Mesendoderm (in vitro differentiated cells): ENCODE results near the gene PSMA5.
"Not testable (repeated sequence)": the region's sequence is repeated elsewhere in the genome, so short reads cannot be mapped to it uniquely, and the experiment has no call there.

Source experiments
- DNase-seq: peaks from one replicate; pipeline ENCODE4 v3.0.0; 2013
- H2AK5ac ChIP-seq: 2 replicates; pipeline ENCODE4 v1.6.1; 2013; ENCODE audit warnings: low read length, inconsistent platforms
- H2BK120ac ChIP-seq: 2 replicates; pipeline ENCODE4 v1.6.1; 2013; ENCODE audit warnings: low read depth, mild to moderate bottlenecking, low read length, moderate library complexity, mixed read lengths
- H2BK15ac ChIP-seq: replicated peaks from 2 replicates; pipeline ENCODE4 v1.6.1; 2013; ENCODE audit warnings: low read depth, mild to moderate bottlenecking, moderate library complexity
- H2BK5ac ChIP-seq: 2 replicates; pipeline ENCODE4 v1.6.1; 2013; ENCODE audit warnings: low read length, inconsistent platforms
- H3K18ac ChIP-seq: 2 replicates; pipeline ENCODE4 v1.6.1; 2013; ENCODE audit warnings: mild to moderate bottlenecking, low read length, mixed read lengths
- H3K23ac ChIP-seq: one replicate; pipeline ENCODE4 v1.6.1; 2013; ENCODE audit warnings: low read length
- H3K27ac ChIP-seq: 2 replicates; pipeline ENCODE4 v1.5.1; 2013; ENCODE audit warnings: low read depth, mild to moderate bottlenecking, inconsistent platforms, low read length, moderate library complexity
- H3K27me3 ChIP-seq: 2 replicates; pipeline ENCODE4 v1.6.1; 2013; ENCODE audit warnings: low read length, control low read depth, mild to moderate bottlenecking, inconsistent platforms; ENCODE audit not compliant: insufficient read depth, poor library complexity
- H3K36me3 ChIP-seq: 2 replicates; pipeline ENCODE4 v1.6.1; 2013; ENCODE audit warnings: low read length, inconsistent platforms; ENCODE audit not compliant: control insufficient read depth, insufficient read depth
- H3K4ac ChIP-seq: one replicate; pipeline ENCODE4 v1.6.1; 2013; ENCODE audit warnings: low read depth, mild to moderate bottlenecking, low read length, moderate library complexity
- H3K4me1 ChIP-seq: 2 replicates; pipeline ENCODE4 v1.6.1; 2013; ENCODE audit warnings: low read depth, low read length, inconsistent platforms; ENCODE audit not compliant: control insufficient read depth
- H3K4me2 ChIP-seq: 2 replicates; pipeline ENCODE4 v1.6.1; 2013; ENCODE audit warnings: low read length
- H3K4me3 ChIP-seq: 2 replicates; pipeline ENCODE4 v1.5.1; 2013; ENCODE audit warnings: mild to moderate bottlenecking, low read length
- H3K56ac ChIP-seq: one replicate; pipeline ENCODE4 v1.6.1; 2013; ENCODE audit warnings: low read length
- H3K79me1 ChIP-seq: 2 replicates; pipeline ENCODE4 v1.6.1; 2013; ENCODE audit warnings: low read length, inconsistent platforms
- H3K79me2 ChIP-seq: 2 replicates; pipeline ENCODE4 v1.6.1; 2013; ENCODE audit warnings: mild to moderate bottlenecking, low read length; ENCODE audit not compliant: control insufficient read depth, insufficient read depth
- H3K9ac ChIP-seq: 2 replicates; pipeline ENCODE4 v1.6.1; 2013; ENCODE audit warnings: low read length, inconsistent platforms
- H4K5ac ChIP-seq: one replicate; pipeline ENCODE4 v1.6.1; 2013; ENCODE audit warnings: low read length
- H4K8ac ChIP-seq: one replicate; pipeline ENCODE4 v1.6.1; 2013; ENCODE audit warnings: low read depth, mild to moderate bottlenecking, control low read depth, low read length, moderate library complexity
- WGBS: extraction: QIAGEN DNeasy Blood & Tissue Kit; methylation state at CpG from one replicate; pipeline ENCODE4 v1.1.7; 2013; ENCODE audit warnings: low lambda C conversion rate, missing lambda C conversion rate; ENCODE audit not compliant: insufficient coverage; ENCODE audit errors: extremely low coverage; 5-methylcytosine and 5-hydroxymethylcytosine counted together

PSMA5 gene

DNA sequence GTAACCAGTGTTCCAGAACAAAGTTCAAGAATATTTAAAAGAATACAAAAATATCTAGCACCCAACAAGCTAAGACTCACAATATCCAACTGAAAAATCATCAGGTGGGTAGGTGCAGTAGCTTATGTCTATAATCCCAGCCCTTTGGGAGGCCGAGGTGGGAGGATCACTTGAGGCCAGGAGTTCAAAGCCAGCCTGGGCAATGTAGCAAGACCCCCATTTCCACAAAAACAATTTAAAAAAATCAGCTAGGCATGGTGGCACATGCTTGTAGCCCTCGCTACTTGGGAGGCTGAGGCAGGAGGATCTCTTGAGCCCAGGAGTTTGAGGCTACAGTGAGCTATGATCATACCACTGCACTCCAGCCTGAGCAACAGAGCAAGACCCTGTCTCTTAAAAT lies 52.6 kb downstream of the PSMA5 start:
- not testable (repeated sequence) for DNase-seq

DNA sequence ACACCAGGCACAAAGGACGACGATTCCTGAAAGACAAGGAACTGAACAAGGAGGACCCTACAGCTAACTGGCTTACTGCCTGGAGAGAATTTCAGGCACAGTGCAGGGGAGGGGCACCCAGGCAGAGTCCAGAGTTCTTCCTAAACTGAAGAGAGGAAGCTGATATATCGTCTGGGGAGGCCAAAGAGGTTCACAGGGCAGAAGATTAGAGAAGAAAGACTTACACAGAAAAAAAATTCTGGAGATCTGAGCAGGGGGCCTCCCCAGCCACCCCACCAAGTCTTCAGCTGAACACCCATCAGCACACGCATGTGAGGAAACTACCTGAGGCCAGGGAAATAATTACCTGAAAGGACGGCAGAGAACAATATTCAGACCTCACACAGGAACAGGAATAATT lies 53.1 kb downstream of the PSMA5 start:
- Histone ChIP-seq H4K8ac (no peak overlapping the region), H2BK5ac (no peak overlapping the region), H3K79me2 (no peaks in the 10 kb centered on the region), H3K4ac (no peak overlapping the region), H3K27me3 (no peaks in the 10 kb centered on the region), H2BK120ac (no peak overlapping the region), H3K18ac (no peak overlapping the region), H3K9ac (no peak overlapping the region), H2AK5ac (no peak overlapping the region), H3K56ac (no peak overlapping the region), H3K79me1 (no peaks in the 10 kb centered on the region), H4K5ac (no peak overlapping the region), H3K4me1 (peaks cover 2% of the 10 kb centered on the region), H3K4me2 (no peak overlapping the region), H3K23ac (no peak overlapping the region), H3K27ac (no peak overlapping the region), H3K4me3 (no peak overlapping the region), H3K36me3 (no peaks in the 10 kb centered on the region), H2BK15ac (no peak overlapping the region)
- no peak for DNase-seq
- WGBS, result no CpG with 5 or more reads among the region's 5 CpGs

More for the DNA sequence above, 52.6 kb downstream of the PSMA5 start:
- not testable (repeated sequence) for H2BK120ac ChIP-seq, H3K23ac ChIP-seq, H3K9ac ChIP-seq, H4K5ac ChIP-seq, H3K36me3 ChIP-seq, H3K79me2 ChIP-seq, H3K4ac ChIP-seq, H3K4me1 ChIP-seq, H3K18ac ChIP-seq, H3K56ac ChIP-seq, H3K27ac ChIP-seq, H2AK5ac ChIP-seq, H4K8ac ChIP-seq, H3K4me3 ChIP-seq, H3K4me2 ChIP-seq, H2BK5ac ChIP-seq, H3K27me3 ChIP-seq, H2BK15ac ChIP-seq, H3K79me1 ChIP-seq
- no CpG with 5 or more reads among the region's 2 CpGs for WGBS

DNA sequence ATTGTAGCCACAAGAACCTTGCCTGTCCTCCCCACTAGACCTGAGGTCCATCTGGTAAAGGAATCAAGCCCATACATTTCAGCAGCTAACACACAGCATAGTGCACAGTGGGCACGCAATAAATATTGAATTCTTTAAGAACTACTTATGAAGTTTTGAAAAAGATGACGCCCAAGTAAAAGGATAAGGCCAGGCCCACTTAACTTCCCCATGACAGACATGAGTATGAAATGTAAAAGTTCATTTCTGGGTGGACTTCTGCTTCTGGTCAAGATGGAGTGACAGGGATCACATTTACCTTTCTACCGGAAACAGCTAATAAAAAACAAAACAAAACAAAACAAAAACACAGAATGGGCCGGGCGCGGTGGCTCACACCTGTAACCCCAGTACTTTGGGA lies 54.0 kb downstream of the PSMA5 start:
- H3K4me2 ChIP-seq, result no peak overlapping the region

DNA sequence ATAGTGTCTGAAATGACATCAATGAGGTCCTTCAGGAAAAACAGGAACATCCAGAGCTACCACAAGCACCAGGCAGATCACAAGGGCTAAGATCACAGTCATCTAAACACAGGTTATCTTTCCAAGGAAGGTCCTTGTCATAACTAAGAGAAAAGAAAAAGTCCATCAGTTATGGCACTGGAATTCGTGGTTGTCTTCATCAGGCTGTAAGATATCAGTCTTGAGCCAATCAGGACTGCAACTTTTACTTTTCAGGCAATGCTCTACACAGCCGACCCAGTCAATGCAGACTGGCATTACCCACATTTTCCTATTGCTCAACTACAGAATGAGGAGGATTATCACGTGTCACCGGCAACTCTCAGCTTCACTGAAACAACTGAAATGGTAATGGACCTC lies 54.9 kb downstream of the PSMA5 start:
- no peaks in the 10 kb centered on the region for H3K79me1 ChIP-seq
- no peak overlapping the region for H2BK15ac ChIP-seq
- no peak overlapping the region for H3K4me2 ChIP-seq
- no peaks in the 10 kb centered on the region for H3K79me2 ChIP-seq
- H3K36me3 ChIP-seq, result no peaks in the 10 kb centered on the region
- H3K4me1 ChIP-seq, result peaks cover 2% of the 10 kb centered on the region
- no peak overlapping the region for H3K9ac ChIP-seq
- no peak overlapping the region for H3K4ac ChIP-seq
- no peaks in the 10 kb centered on the region for H3K27me3 ChIP-seq
- DNase-seq, result no peak
- H3K18ac ChIP-seq, result no peak overlapping the region
- no peak overlapping the region for H3K23ac ChIP-seq
- H3K56ac ChIP-seq, result no peak overlapping the region
- H2BK5ac ChIP-seq, result no peak overlapping the region
- H3K27ac ChIP-seq, result no peak overlapping the region
- H2AK5ac ChIP-seq, result no peak overlapping the region
- no peak overlapping the region for H4K5ac ChIP-seq
- H4K8ac ChIP-seq, result no peak overlapping the region
- no CpG with 5 or more reads among the region's 4 CpGs for WGBS
- H2BK120ac ChIP-seq, result no peak overlapping the region
- H3K4me3 ChIP-seq, result no peak overlapping the region

More for the DNA sequence above, 54.0 kb downstream of the PSMA5 start:
- Histone ChIP-seq H2AK5ac (no peak overlapping the region), H2BK120ac (no peak overlapping the region), H4K5ac (no peak overlapping the region), H3K79me1 (no peaks in the 10 kb centered on the region), H3K27me3 (no peaks in the 10 kb centered on the region), H4K8ac (no peak overlapping the region), H3K36me3 (no peaks in the 10 kb centered on the region), H3K56ac (no peak overlapping the region), H3K4me3 (no peak overlapping the region), H3K18ac (no peak overlapping the region), H3K4me1 (peaks cover 2% of the 10 kb centered on the region), H2BK15ac (no peak overlapping the region), H3K27ac (no peak overlapping the region), H3K9ac (no peak overlapping the region), H2BK5ac (no peak overlapping the region), H3K23ac (no peak overlapping the region), H3K4ac (no peak overlapping the region), H3K79me2 (no peaks in the 10 kb centered on the region)
- no peak for DNase-seq
- WGBS, result no CpG with 5 or more reads among the region's 6 CpGs

DNA sequence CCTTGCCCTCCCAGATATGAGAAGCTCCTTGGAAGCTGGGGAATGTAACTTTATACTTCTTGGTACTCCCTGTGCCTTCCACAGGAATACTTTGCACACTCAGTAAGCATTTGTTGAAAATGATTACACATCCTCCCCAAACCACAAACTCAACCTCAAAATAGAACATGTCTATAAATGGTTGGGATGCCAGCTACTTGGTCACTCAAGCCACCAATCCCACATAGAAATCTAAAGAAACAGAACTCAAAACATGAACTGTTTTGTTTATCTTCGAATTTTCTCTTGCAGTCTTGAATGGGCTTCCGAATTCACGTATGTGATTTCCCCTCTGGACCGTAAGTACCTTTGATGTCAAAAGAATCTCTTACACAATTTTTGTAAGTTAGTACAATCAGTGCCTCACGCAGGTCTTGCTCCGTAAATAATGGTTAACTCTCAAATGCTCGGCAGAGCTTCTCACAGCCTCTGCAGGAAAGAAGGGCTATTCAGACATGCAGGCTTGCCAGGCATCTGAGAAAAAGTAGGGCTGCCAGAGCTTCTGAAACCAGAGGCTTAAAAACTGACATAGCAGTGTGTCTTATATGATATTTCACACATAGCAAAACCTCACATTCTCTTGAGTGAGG lies 55.4 kb downstream of the PSMA5 start:
- no peak overlapping the region for H3K4me2 ChIP-seq
- DNase-seq, result no peak
- no CpG with 5 or more reads among the region's 7 CpGs for WGBS
- no peak overlapping the region for H3K9ac ChIP-seq
- H2BK15ac ChIP-seq, result no peak overlapping the region
- H2AK5ac ChIP-seq, result no peak overlapping the region
- no peak overlapping the region for H3K4ac ChIP-seq
- no peak overlapping the region for H3K23ac ChIP-seq
- H3K79me1 ChIP-seq, result no peaks in the 10 kb centered on the region
- H3K18ac ChIP-seq, result no peak overlapping the region
- H3K36me3 ChIP-seq, result no peaks in the 10 kb centered on the region
- H3K27ac ChIP-seq, result no peak overlapping the region
- no peaks in the 10 kb centered on the region for H3K79me2 ChIP-seq
- no peak overlapping the region for H2BK5ac ChIP-seq
- H3K4me3 ChIP-seq, result no peak overlapping the region
- no peak overlapping the region for H3K56ac ChIP-seq
- H2BK120ac ChIP-seq, result no peak overlapping the region
- no peak overlapping the region for H4K8ac ChIP-seq
- peaks cover 2% of the 10 kb centered on the region for H3K4me1 ChIP-seq
- H3K27me3 ChIP-seq, result no peaks in the 10 kb centered on the region
- no peak overlapping the region for H4K5ac ChIP-seq

DNA sequence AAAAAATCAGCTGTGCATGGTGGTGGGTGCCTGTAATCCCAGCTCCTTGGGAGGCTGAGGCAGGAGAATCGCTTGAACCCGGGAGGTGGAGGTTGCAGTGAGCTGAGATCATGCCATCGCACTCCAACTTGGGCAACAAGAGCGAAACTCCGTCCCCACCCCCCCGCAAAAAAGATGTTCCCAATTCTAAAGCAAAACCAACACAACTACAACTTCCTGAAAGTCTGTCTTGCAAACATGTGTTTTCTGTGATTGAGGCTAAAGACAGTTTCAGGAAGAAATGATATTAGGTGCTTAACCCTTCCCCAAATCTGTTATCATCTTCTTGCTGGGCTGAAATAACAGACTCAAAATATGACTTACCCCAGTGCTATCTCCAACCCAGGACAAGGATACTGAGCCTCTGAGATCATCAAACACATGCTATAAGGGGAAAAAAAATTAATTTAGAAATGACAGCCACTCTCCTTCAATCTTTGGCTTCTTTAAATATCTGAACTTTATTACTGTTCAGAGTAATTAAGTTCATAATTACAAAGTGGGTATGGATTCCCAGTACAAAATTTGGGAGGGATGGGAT lies 57.0 kb downstream of the PSMA5 start:
- no peak overlapping the region for H3K56ac ChIP-seq
- no peak overlapping the region for H3K18ac ChIP-seq
- H3K23ac ChIP-seq, result no peak overlapping the region
- H3K79me1 ChIP-seq, result no peaks in the 10 kb centered on the region
- H3K9ac ChIP-seq, result no peak overlapping the region
- no peak for DNase-seq
- H3K4me1 ChIP-seq, result peaks cover 2% of the 10 kb centered on the region
- H3K79me2 ChIP-seq, result no peaks in the 10 kb centered on the region
- H3K4me2 ChIP-seq, result no peak overlapping the region
- H3K4me3 ChIP-seq, result no peak overlapping the region
- H2BK120ac ChIP-seq, result no peak overlapping the region
- no peak overlapping the region for H4K5ac ChIP-seq
- H2BK15ac ChIP-seq, result no peak overlapping the region
- H4K8ac ChIP-seq, result no peak overlapping the region
- H3K4ac ChIP-seq, result no peak overlapping the region
- H2BK5ac ChIP-seq, result no peak overlapping the region
- no peak overlapping the region for H3K27ac ChIP-seq
- no peak overlapping the region for H2AK5ac ChIP-seq
- WGBS, result no CpG with 5 or more reads among the region's 6 CpGs
- no peaks in the 10 kb centered on the region for H3K27me3 ChIP-seq
- H3K36me3 ChIP-seq, result no peaks in the 10 kb centered on the region
